K562 (cell line): ENCODE measurements around the gene CCDC148. TPM values are rescaled to one million over a fixed set of nuclear protein-coding genes. Genes with fewer than 3 reads are reported as not detected.

Experiments
- CBFA2T3 ChIP-seq: fragments of 450-650 bp; IDR thresholded peaks from 2 replicates; pipeline ENCODE4 v1.6.1; 2017
- CBFB ChIP-seq: sonication (generic); formaldehyde crosslinking; IDR thresholded peaks from 2 replicates; pipeline ENCODE4 v1.4.0; 2020; ENCODE audit warnings: mild to moderate bottlenecking, missing genetic modification reagents
- HBP1 ChIP-seq: fragments of 450-650 bp; formaldehyde crosslinking; IDR thresholded peaks from 2 replicates; pipeline ENCODE4 v1.4.0; 2022; ENCODE audit warnings: missing genetic modification characterization
- HCFC1 ChIP-seq: IDR thresholded peaks from 2 replicates; pipeline ENCODE4 v1.6.1; 2012; ENCODE audit warnings: low read depth, low read length, improper control_type of control experiment
- HDAC1 ChIP-seq, 2 experiments: fragments of 450-650 bp; IDR thresholded peaks; 2 replicates each; pipeline ENCODE4 v1.6.1; 2016 to 2017; ENCODE audit warnings: inconsistent platforms in 1 of 2, mild to moderate bottlenecking in 1 of 2, moderate library complexity in 1 of 2
- KAT2B ChIP-seq: IDR thresholded peaks from one replicate; pipeline ENCODE4 v1.6.1; 2012; ENCODE audit warnings: low read depth, mild to moderate bottlenecking, control low read depth, inconsistent platforms, low read length, moderate library complexity
- KDM1A ChIP-seq, 2 experiments: fragments of 450-650 bp; IDR thresholded peaks; 2 replicates each; pipeline ENCODE4 v1.6.1; 2016; ENCODE audit warnings: mild to moderate bottlenecking in 2 of 2
- KLF13 ChIP-seq: fragments of 450-650 bp; IDR thresholded peaks from 2 replicates; pipeline ENCODE4 v1.6.1; 2016; ENCODE audit warnings: missing genetic modification characterization, low read depth, mild to moderate bottlenecking, missing compliant biosample characterization, moderate library complexity, borderline replicate concordance
- MAFK ChIP-seq: IDR thresholded peaks from 2 replicates; pipeline ENCODE4 v1.6.1; 2011; ENCODE audit warnings: low read length, improper control_type of control experiment
- MBD2 ChIP-seq: sonication (generic); IDR thresholded peaks from 2 replicates; pipeline ENCODE4 v1.6.1; 2016; ENCODE audit warnings: low read depth, borderline replicate concordance
- MLLT1 ChIP-seq, 2 experiments: fragments of 450-650 bp; IDR thresholded peaks; 2 replicates each; pipeline ENCODE4 v1.6.1; 2016
- NEUROD1 ChIP-seq: fragments of 150-350 bp; IDR thresholded peaks from 2 replicates; pipeline ENCODE4 v1.6.1; 2014; ENCODE audit warnings: borderline replicate concordance, low read length, low read depth; ENCODE audit not compliant: partially characterized antibody
- NR0B1 ChIP-seq: fragments of 450-650 bp; IDR thresholded peaks from one replicate; pipeline ENCODE4 v1.6.1; 2018; ENCODE audit warnings: mild to moderate bottlenecking, moderate library complexity; ENCODE audit not compliant: partially characterized antibody
- NR2C2 ChIP-seq, 2 experiments: fragments of 200-800 bp in 1 of 2; sonication (Bioruptor generic) in 1 of 2; sonication (generic) in 1 of 2; formaldehyde crosslinking in 1 of 2; IDR thresholded peaks; 2 replicates each; pipeline versions ENCODE4 v1.6.1 to v1.8.0; 2016 to 2022; ENCODE audit warnings: mild to moderate bottlenecking in 1 of 2, missing compliant biosample characterization in 1 of 2, missing genetic modification characterization in 1 of 2, missing genetic modification reagents in 1 of 2
- POLR2G ChIP-seq: fragments of 200-400 bp; formaldehyde crosslinking; IDR thresholded peaks from 2 replicates; pipeline ENCODE4 v1.6.1; 2017; ENCODE audit warnings: low read depth, mild to moderate bottlenecking, antibody characterized with exemption, low read length, moderate library complexity
- SAP30 ChIP-seq: fragments of 200-600 bp; sonication (generic); IDR thresholded peaks from 2 replicates; pipeline ENCODE4 v1.6.1; 2012; ENCODE audit warnings: borderline replicate concordance, low read depth, mild to moderate bottlenecking, moderate library complexity, low read length, control low read depth, inconsistent platforms; ENCODE audit not compliant: insufficient read depth, poor library complexity, severe bottlenecking
- SIN3A ChIP-seq, 2 experiments: fragments of 150-350 bp in 1 of 2; IDR thresholded peaks; 2 replicates each; pipeline ENCODE4 v1.6.1; 2011 to 2016; ENCODE audit warnings: borderline replicate concordance in 2 of 2, low read depth in 2 of 2, low read length in 2 of 2, mild to moderate bottlenecking in 2 of 2, moderate library complexity in 2 of 2; ENCODE audit not compliant: control insufficient read depth in 1 of 2
- TAF1 ChIP-seq: IDR thresholded peaks from 2 replicates; pipeline ENCODE4 v1.6.1; 2011; ENCODE audit warnings: mild to moderate bottlenecking, low read length, moderate library complexity; ENCODE audit not compliant: insufficient read depth, control insufficient read depth, severe bottlenecking; ENCODE audit errors: extremely low read depth
- TGIF2 ChIP-seq: sonication (generic); formaldehyde crosslinking; IDR thresholded peaks from 2 replicates; pipeline ENCODE4 v1.8.1; 2022; ENCODE audit warnings: mild to moderate bottlenecking, missing genetic modification reagents, moderate library complexity
- ZNF316 ChIP-seq: fragments of 450-650 bp; IDR thresholded peaks from 2 replicates; pipeline ENCODE4 v1.6.1; 2016
- ZNF785 ChIP-seq: fragments of 250-450 bp; sonication (Bioruptor Pico); IDR thresholded peaks from 2 replicates; pipeline ENCODE4 v1.4.0; 2020; ENCODE audit warnings: mild to moderate bottlenecking
- polyA plus RNA-seq, 8 experiments: library from polyadenylated mRNA; depleted of rRNA in 4 of 8; stranded (reverse) in 5 of 8; unstranded in 3 of 8; fragments of >200 nt; fragmentation: Nextera tagmentation in 2 of 8; fragmentation: Illumina TruSeq in 1 of 8; extraction: Ambion mirVana in 2 of 8; extraction: Trizol in 1 of 8; gene quantifications; 2 replicates each; pipeline versions ENCODE4 v1.2.1 to v1.2.3, GENCODE V29; 2011 to 2014; ENCODE audit warnings: inconsistent platforms in 1 of 8, missing spikeins in 1 of 8
- total RNA-seq, 7 experiments: library from RNA; depleted of rRNA in 6 of 7; stranded (reverse); fragments of >200 nt in 6 of 7; fragmentation: Illumina TruSeq in 2 of 7; extraction: Trizol in 2 of 7; gene quantifications; 2 replicates each; pipeline versions ENCODE4 v1.2.1 to v1.2.3, GENCODE V29; 2011 to 2021; ENCODE audit warnings: low replicate concordance in 1 of 7

CCDC148 gene
- total and polyA plus RNA-seq, 9 of the 15 experiments (the other 6 are each of a cell fraction or from before 2014, with no cell fraction given) = 0.10 to 1.4 (median 0.65) TPM

GRCh38 chr2:158456309-158457066, at the start of gene CCDC148, which contains the start of gene PKP4 (continued):
- peak; percentile 59 for TF ChIP-seq SAP30
- TF ChIP-seq CBFB (CRISPR knock-in tag) = 0 out of 2 replicates have a peak, but pooled peaks have one; percentile 59
- peak; percentile 53; the same call in 1 of the 2 replicates for TF ChIP-seq KLF13 (tag)
- peak in 1 of 2 experiments; percentile 26; a peak in 1 of 4 replicates for TF ChIP-seq MLLT1 (IDR thresholded peaks at IDR 0.05)
- peak; percentile 87 for TF ChIP-seq MBD2
- 0 out of 2 replicates have a peak, but pooled peaks have one; percentile 1 for TF ChIP-seq MAFK
- no peak for TF ChIP-seq TGIF2 (CRISPR knock-in tag)
- no peak for TF ChIP-seq CBFA2T3
- peak; percentile 33; the same call in 1 of the 2 replicates for TF ChIP-seq HCFC1
- TF ChIP-seq KDM1A (IDR thresholded peaks at IDR 0.05) = 0 out of 4 replicates have a peak, but pooled peaks of 1 of the 2 experiments have one; percentile 36
- TF ChIP-seq NR2C2 (CRISPR knock-in tag; IDR thresholded peaks at IDR 0.05) = 0 out of 2 replicates have a peak, but pooled peaks have one; percentile 16
- peak; percentile 91 for TF ChIP-seq NR2C2 (tag; IDR thresholded peaks at IDR 0.05)
- no peak for TF ChIP-seq ZNF316
- TF ChIP-seq POLR2G = peak; percentile 12; the same call in 1 of the 2 replicates
- TF ChIP-seq NEUROD1 = peak; percentile 89
- TF ChIP-seq SIN3A (IDR thresholded peaks at IDR 0.05; ENCODE audit: borderline replicate concordance in 2 of 2, control insufficient read depth in 1 of 2, low read depth in 2 of 2, low read length in 2 of 2) = peak; percentile 55 to 82; a peak in 2 of 4 replicates
- TF ChIP-seq HDAC1 (IDR thresholded peaks at IDR 0.05) = peak in 1 of 2 experiments; percentile 76; a peak in 2 of 4 replicates
- TF ChIP-seq KAT2B = no peak
- TF ChIP-seq ZNF785 = no peak
- TF ChIP-seq HBP1 (CRISPR knock-in tag) = no peak
- TF ChIP-seq TAF1 = peak; percentile 61
- no peak for TF ChIP-seq NR0B1
